ENCODE results near the gene S1PR4.

The S1PR4 gene

DNA sequence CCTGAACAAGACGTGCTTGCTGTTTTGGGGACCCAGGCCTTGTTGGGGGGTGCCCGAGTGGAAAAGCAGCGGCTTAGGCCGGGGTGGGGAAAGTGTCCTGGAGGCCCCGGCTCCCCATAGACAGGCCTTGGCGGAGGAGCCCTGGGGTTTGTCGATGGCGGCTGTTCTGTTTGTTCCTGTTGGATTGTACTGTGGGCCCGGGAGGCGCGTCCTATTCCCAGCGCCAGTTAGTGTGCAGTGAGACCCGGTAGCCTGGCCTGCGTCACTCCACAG, 18.3 kb downstream of the S1PR4 start:
- TF ChIP-seq, protein P1, sequence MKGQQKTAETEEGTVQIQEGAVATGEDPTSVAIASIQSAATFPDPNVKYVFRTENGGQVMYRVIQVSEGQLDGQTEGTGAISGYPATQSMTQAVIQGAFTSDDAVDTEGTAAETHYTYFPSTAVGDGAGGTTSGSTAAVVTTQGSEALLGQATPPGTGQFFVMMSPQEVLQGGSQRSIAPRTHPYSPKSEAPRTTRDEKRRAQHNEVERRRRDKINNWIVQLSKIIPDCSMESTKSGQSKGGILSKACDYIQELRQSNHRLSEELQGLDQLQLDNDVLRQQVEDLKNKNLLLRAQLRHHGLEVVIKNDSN (IDR thresholded peaks at IDR 0.05) = no peak
- TF ChIP-seq MAX (IDR thresholded peaks at IDR 0.05) = no peak
- no peak for TF ChIP-seq FOXM1 (IDR thresholded peaks at IDR 0.05; ENCODE audit: borderline replicate concordance, low read depth)
- TF ChIP-seq CEBPB (IDR thresholded peaks at IDR 0.05) = no peak
- TF ChIP-seq CREB1 (IDR thresholded peaks at IDR 0.05; ENCODE audit: low read depth) = no peak
- TF ChIP-seq TEAD4 (IDR thresholded peaks at IDR 0.05) = no peak
- TF ChIP-seq REST (IDR thresholded peaks at IDR 0.05; ENCODE audit: low read depth) = no peak
- no peak for TF ChIP-seq ZBTB7A (IDR thresholded peaks at IDR 0.05; ENCODE audit: low read depth)
- TF ChIP-seq EGR1 (IDR thresholded peaks at IDR 0.05) = no peak
- TF ChIP-seq RAD21 (IDR thresholded peaks at IDR 0.05; ENCODE audit: low read depth) = no peak
- no peak for TF ChIP-seq TAF1 (IDR thresholded peaks at IDR 0.05; ENCODE audit: low read depth)
- TF ChIP-seq TCF12 (IDR thresholded peaks at IDR 0.05; ENCODE audit: low read depth) = no peak
- no peak for TF ChIP-seq EP300 (IDR thresholded peaks at IDR 0.05; ENCODE audit: borderline replicate concordance)
- TF ChIP-seq YY1 (IDR thresholded peaks at IDR 0.05; ENCODE audit: low read depth) = no peak
- no peak for TF ChIP-seq NFIC (IDR thresholded peaks at IDR 0.05)

GRCh38 chr19:3198901-3199700, 20.5 kb downstream of the S1PR4 start:
- TF ChIP-seq ZBTB7A (IDR thresholded peaks at IDR 0.05; ENCODE audit: low read depth) (no peak), CEBPB (IDR thresholded peaks at IDR 0.05) (no peak), MAX (IDR thresholded peaks at IDR 0.05) (no peak), TEAD4 (IDR thresholded peaks at IDR 0.05) (no peak), TCF12 (IDR thresholded peaks at IDR 0.05; ENCODE audit: low read depth) (no peak), EGR1 (IDR thresholded peaks at IDR 0.05) (no peak), YY1 (IDR thresholded peaks at IDR 0.05; ENCODE audit: low read depth) (no peak), CREB1 (IDR thresholded peaks at IDR 0.05; ENCODE audit: low read depth) (no peak)
- TF ChIP-seq, protein P1 (IDR thresholded peaks at IDR 0.05) = no peak

GRCh38 chr19:3201072-3201700, 22.6 kb downstream of the S1PR4 start:
- TF ChIP-seq FOXM1 (IDR thresholded peaks at IDR 0.05; ENCODE audit: borderline replicate concordance, low read depth) = no peak
- no peak for TF ChIP-seq NFIC (IDR thresholded peaks at IDR 0.05)
- TF ChIP-seq TEAD4 (IDR thresholded peaks at IDR 0.05) = no peak
- no peak for TF ChIP-seq MAX (IDR thresholded peaks at IDR 0.05)
- no peak for TF ChIP-seq REST (IDR thresholded peaks at IDR 0.05; ENCODE audit: low read depth)
- TF ChIP-seq, protein P1 (IDR thresholded peaks at IDR 0.05) = no peak
- no peak for TF ChIP-seq RAD21 (IDR thresholded peaks at IDR 0.05; ENCODE audit: low read depth)
- no peak for TF ChIP-seq EP300 (IDR thresholded peaks at IDR 0.05; ENCODE audit: borderline replicate concordance)
- TF ChIP-seq YY1 (IDR thresholded peaks at IDR 0.05; ENCODE audit: low read depth) = no peak
- TF ChIP-seq TAF1 (IDR thresholded peaks at IDR 0.05; ENCODE audit: low read depth) = no peak
- no peak for TF ChIP-seq EGR1 (IDR thresholded peaks at IDR 0.05)
- no peak for TF ChIP-seq CEBPB (IDR thresholded peaks at IDR 0.05)
- no peak for TF ChIP-seq CREB1 (IDR thresholded peaks at IDR 0.05; ENCODE audit: low read depth)
- TF ChIP-seq ZBTB7A (IDR thresholded peaks at IDR 0.05; ENCODE audit: low read depth) = no peak
- no peak for TF ChIP-seq TCF12 (IDR thresholded peaks at IDR 0.05; ENCODE audit: low read depth)

- TF ChIP-seq MAX (IDR thresholded peaks at IDR 0.05) (no peak), TAF1 (IDR thresholded peaks at IDR 0.05; ENCODE audit: low read depth) (no peak), CREB1 (IDR thresholded peaks at IDR 0.05; ENCODE audit: low read depth) (no peak), RAD21 (IDR thresholded peaks at IDR 0.05; ENCODE audit: low read depth) (no peak), EGR1 (IDR thresholded peaks at IDR 0.05) (no peak), NFIC (IDR thresholded peaks at IDR 0.05) (no peak), FOXM1 (IDR thresholded peaks at IDR 0.05; ENCODE audit: borderline replicate concordance, low read depth) (no peak), YY1 (IDR thresholded peaks at IDR 0.05; ENCODE audit: low read depth) (no peak), TCF12 (IDR thresholded peaks at IDR 0.05; ENCODE audit: low read depth) (no peak), EP300 (IDR thresholded peaks at IDR 0.05; ENCODE audit: borderline replicate concordance) (no peak), TEAD4 (IDR thresholded peaks at IDR 0.05) (no peak), REST (IDR thresholded peaks at IDR 0.05; ENCODE audit: low read depth) (no peak), ZBTB7A (IDR thresholded peaks at IDR 0.05; ENCODE audit: low read depth) (no peak)
These were observed 23.3 kb downstream of the S1PR4 start for GRCh38 chr19:3201911-3202310.

Measured in Ishikawa (cell line).